AG04449 (cell line): ENCODE data around the gene GSDMA.

Experiments used
- CTCF ChIA-PET: fragments of 350-600 bp; formaldehyde crosslinking; extraction: SDS; loops from one replicate; lab custom pipeline; 2021; ENCODE audit warnings: antibody characterized with exemption; lab: Yijun Ruan, JAX
- POLR2A ChIA-PET: fragments of 400-600, 350-600 bp; formaldehyde crosslinking; extraction: SDS; loops from one replicate; lab custom pipeline; 2020; ENCODE audit warnings: antibody characterized with exemption, inconsistent platforms; lab: Yijun Ruan, JAX
- DNase-seq: peaks from one replicate; pipeline ENCODE4 v3.0.0-alpha.2; 2010; ENCODE audit warnings: low read depth, low spot score
- H3K4me3 ChIP-seq: 2 replicates; pipeline ENCODE4 v1.5.1; 2011; ENCODE audit warnings: low read depth, mild to moderate bottlenecking, control low read depth, low read length
- TF ChIP-seq, protein P1 (sequence below): IDR thresholded peaks from one replicate; pipeline ENCODE4 v1.5.1; 2011; ENCODE audit warnings: mild to moderate bottlenecking, moderate library complexity, low read length, control low read depth, inconsistent platforms; ENCODE audit not compliant: insufficient read depth; ENCODE audit errors: missing control alignments

GSDMA gene

GRCh38 chr17:39920218-39921210 lies 42.3 kb upstream of the GSDMA start:
- ChIA-PET POLR2A (no interaction called here), CTCF (interaction anchor here (1.2 to 2.1 kb wide), 2 partner anchors 38 to 48 kb away, joined by 4 to 6 read pairs; no protein-coding TSS in a partner anchor)
- DNase-seq: no peak
- H3K4me3 ChIP-seq: no peak overlapping the region
- TF ChIP-seq, protein P1, sequence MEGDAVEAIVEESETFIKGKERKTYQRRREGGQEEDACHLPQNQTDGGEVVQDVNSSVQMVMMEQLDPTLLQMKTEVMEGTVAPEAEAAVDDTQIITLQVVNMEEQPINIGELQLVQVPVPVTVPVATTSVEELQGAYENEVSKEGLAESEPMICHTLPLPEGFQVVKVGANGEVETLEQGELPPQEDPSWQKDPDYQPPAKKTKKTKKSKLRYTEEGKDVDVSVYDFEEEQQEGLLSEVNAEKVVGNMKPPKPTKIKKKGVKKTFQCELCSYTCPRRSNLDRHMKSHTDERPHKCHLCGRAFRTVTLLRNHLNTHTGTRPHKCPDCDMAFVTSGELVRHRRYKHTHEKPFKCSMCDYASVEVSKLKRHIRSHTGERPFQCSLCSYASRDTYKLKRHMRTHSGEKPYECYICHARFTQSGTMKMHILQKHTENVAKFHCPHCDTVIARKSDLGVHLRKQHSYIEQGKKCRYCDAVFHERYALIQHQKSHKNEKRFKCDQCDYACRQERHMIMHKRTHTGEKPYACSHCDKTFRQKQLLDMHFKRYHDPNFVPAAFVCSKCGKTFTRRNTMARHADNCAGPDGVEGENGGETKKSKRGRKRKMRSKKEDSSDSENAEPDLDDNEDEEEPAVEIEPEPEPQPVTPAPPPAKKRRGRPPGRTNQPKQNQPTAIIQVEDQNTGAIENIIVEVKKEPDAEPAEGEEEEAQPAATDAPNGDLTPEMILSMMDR: no peak

DNA sequence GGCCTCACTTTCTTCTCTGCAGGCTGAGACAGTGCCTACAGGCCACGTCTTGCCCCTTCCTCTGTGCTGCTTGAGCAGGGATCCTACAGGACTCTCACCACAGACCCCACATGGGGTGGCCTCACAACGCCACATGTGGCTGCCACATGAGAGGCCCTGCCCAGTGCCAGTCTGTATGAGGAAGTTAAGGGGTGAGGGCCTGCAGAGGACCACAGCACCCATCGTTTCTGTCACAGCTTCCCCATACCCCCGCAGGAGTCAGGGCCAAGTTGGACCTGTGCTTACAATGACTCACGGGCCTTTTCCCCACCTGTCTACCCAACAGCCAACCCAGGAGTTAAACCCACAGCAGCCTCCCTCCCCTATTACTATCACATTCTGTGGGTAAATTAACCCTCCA lies 41.5 kb upstream of the GSDMA start:
- DNase-seq: no peak
- ChIA-PET POLR2A (no interaction called here), CTCF (interaction anchor here (1.2 to 2.1 kb wide), 2 partner anchors 37 to 49 kb away, joined by 4 to 6 read pairs; no protein-coding TSS in a partner anchor)
- TF ChIP-seq, protein P1: no peak
- no peak overlapping the region for H3K4me3 ChIP-seq

DNA sequence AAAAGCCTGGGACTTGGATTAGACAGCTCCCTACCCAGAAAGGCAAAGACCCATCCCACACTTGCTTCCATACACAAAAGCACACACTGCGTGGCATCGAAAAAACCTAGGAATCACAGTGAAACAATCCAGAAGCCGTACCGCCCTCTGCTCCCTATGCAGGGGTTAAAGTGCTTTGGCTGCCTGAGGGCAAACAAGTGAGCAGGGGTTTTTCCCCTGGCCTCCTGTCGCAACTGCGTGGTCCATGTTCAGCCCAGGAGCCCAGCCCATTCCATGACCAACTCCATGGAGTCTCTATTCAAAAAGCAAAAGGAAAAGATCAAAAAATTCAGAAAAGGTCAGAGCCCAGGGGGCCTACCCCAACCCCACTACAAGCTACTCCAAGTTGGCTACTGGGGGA lies 40.8 kb upstream of the GSDMA start:
- ChIA-PET POLR2A (no interaction called here), CTCF (interaction anchor here (1.2 to 2.1 kb wide), 3 partner anchors 36 to 58 kb away, joined by 4 to 8 read pairs (median 6); partner anchors contain the start of gene PSMD3)
- no peak overlapping the region for H3K4me3 ChIP-seq
- TF ChIP-seq, protein P1: no peak
- no peak for DNase-seq

DNA sequence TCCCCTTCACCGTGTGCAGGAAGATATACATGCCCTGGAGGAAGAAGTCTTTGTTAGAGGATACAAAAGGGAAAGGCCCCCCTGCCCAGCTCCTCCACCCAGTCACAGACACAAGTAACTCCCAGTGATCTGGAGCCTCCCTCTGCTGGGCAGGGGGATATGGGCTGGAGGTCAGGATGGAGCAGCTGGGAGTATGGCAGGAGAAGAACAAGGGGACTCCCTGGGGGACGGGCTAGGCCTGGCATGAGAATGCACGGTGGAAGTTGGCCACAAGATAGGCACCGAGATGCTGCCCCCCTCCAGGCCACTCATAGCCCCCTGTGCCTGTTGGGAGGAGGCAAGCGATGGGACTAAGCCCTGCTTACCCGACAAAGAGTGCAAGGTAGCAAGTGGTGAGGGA lies 39.6 kb upstream of the GSDMA start:
- H3K4me3 ChIP-seq: no peak overlapping the region
- TF ChIP-seq, protein P1: no peak
- POLR2A ChIA-PET: no interaction called here

GRCh38 chr17:39923836-39924690 lies 38.7 kb upstream of the GSDMA start:
- TF ChIP-seq, protein P1: no peak
- DNase-seq: no peak
- H3K4me3 ChIP-seq: no peak overlapping the region
- POLR2A ChIA-PET: no interaction called here
- CTCF ChIA-PET: interaction anchor here (1.7 kb wide), 1 partner anchor 56 kb away, joined by 5 read pairs; the partner anchor contains the start of gene PSMD3

More for the DNA sequence above, 39.6 kb upstream of the GSDMA start:
- DNase-seq: no peak
- CTCF ChIA-PET: interaction anchor here (1.8 kb wide), 1 partner anchor 57 kb away, joined by 8 read pairs; the partner anchor contains the start of gene PSMD3
